Measurements from ENCODE around the gene AHCYL2. TPM values are rescaled to one million over a fixed set of nuclear protein-coding genes. Genes with fewer than 3 reads are reported as not detected.

Gene AHCYL2
- polyA plus RNA-seq, 3 donors, result 10.7 to 14.6 (median 12.1) TPM

DNA sequence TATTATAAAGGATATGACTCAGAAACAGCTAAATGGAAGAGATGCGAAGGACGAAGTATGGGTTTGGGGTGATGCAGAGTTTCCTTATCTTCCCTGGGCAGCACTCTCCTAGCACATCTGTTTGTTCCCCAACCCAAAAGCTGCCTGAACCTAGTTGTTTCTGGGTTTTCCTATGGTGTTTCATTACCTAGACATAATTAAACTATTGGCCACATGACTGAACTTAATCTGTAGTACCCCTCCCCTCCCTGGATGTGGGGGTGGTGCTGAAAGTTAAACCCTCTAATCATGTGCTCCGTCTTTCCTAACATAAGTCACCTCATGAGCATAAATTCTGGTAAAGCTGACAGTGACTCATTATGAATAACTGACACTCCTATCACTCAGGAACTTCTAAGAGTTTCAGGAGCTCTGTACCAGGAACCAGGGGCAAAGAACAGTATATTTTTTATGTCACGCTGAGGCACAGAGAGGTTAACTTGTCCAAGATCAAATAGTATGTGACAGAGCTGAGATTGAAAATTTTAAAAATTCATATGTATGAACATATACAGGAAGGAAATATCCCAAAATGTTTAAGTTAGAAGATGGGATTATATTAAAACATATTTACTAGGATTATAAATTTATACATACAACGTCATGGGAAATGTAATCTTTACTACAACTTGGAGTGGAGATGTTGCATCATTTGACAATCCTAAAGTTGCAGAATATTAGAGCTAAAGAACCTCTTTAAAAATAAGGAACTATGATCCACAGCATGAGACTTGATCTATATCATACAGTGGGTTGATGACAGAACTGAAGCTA, 214.2 kb downstream of the AHCYL2 start:
- intact Hi-C loops (cut with micrococcal nuclease), result no loop called here
- no CpG with 5 or more reads among the region's 5 CpGs for WGBS (ENCODE audit: insufficient coverage)
- no peaks in the 10 kb centered on the region for H3K9me3 Mint-ChIP-seq
- H3K4me3 ChIP-seq (replicated peaks in 1 of 3; ENCODE audit: low read depth in 2 of 3, low read length in 3 of 3), result no peak overlapping the region
- H4K20me1 ChIP-seq (ENCODE audit: insufficient read depth, low read length), result no peaks in the 10 kb centered on the region
- no peak overlapping the region for H3K27ac ChIP-seq (ENCODE audit: low read depth in 1 of 2, low read length in 2 of 2)
- H3K4me2 ChIP-seq (replicated peaks; ENCODE audit: extremely low read depth, low read length, poor library complexity, severe bottlenecking), result no peak overlapping the region
- peaks cover 4 to 5% of the 10 kb centered on the region in 2 donors for H3K36me3 Mint-ChIP-seq
- H2AFZ ChIP-seq (ENCODE audit: insufficient read depth, low read depth, low read length, poor library complexity, severe bottlenecking), result no peak overlapping the region
- DNase-seq, result peak in 2 of 3 donors; percentile 28 to 54
- H3K9me3 ChIP-seq (replicated peaks in 1 of 2; ENCODE audit: control insufficient read depth in 1 of 2, insufficient read depth in 1 of 2, low read length in 2 of 2), result peaks cover 0 to 4% of the 10 kb centered on the region in 2 donors
- no peaks in the 10 kb centered on the region for H3K79me2 ChIP-seq (ENCODE audit: insufficient read depth, low read length)
- H3K36me3 ChIP-seq (replicated peaks in 1 of 2; ENCODE audit: control insufficient read depth in 1 of 2, insufficient read depth in 2 of 2, low read length in 2 of 2), result no peaks in the 10 kb centered on the region
- H3K27ac Mint-ChIP-seq, result peak overlapping the region in 1 of 7 donors; percentile 57
- no peak overlapping the region for H3K9ac ChIP-seq (ENCODE audit: insufficient read depth, low read length, poor library complexity, severe bottlenecking)
- H3K27me3 ChIP-seq (ENCODE audit: control insufficient read depth in 2 of 2, insufficient read depth in 2 of 2, low read length in 2 of 2), result peaks cover 19 to 23% of the 10 kb centered on the region in 2 donors
- peaks cover 28 to 30% (median 29%) of the 10 kb centered on the region in 3 donors for H3K27me3 Mint-ChIP-seq (ENCODE audit: low read depth in 3 of 3)
- peaks cover 16% of the 10 kb centered on the region for H3K4me1 Mint-ChIP-seq
- no peak overlapping the region for H3K4me3 Mint-ChIP-seq
- H3K4me1 ChIP-seq (ENCODE audit: control insufficient read depth in 1 of 2, insufficient read depth in 2 of 2, low read length in 2 of 2), result peaks cover 8 to 12% of the 10 kb centered on the region in 2 donors
- TF ChIP-seq, protein P1, sequence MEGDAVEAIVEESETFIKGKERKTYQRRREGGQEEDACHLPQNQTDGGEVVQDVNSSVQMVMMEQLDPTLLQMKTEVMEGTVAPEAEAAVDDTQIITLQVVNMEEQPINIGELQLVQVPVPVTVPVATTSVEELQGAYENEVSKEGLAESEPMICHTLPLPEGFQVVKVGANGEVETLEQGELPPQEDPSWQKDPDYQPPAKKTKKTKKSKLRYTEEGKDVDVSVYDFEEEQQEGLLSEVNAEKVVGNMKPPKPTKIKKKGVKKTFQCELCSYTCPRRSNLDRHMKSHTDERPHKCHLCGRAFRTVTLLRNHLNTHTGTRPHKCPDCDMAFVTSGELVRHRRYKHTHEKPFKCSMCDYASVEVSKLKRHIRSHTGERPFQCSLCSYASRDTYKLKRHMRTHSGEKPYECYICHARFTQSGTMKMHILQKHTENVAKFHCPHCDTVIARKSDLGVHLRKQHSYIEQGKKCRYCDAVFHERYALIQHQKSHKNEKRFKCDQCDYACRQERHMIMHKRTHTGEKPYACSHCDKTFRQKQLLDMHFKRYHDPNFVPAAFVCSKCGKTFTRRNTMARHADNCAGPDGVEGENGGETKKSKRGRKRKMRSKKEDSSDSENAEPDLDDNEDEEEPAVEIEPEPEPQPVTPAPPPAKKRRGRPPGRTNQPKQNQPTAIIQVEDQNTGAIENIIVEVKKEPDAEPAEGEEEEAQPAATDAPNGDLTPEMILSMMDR (IDR thresholded peaks at IDR 0.05), result no peak

DNA sequence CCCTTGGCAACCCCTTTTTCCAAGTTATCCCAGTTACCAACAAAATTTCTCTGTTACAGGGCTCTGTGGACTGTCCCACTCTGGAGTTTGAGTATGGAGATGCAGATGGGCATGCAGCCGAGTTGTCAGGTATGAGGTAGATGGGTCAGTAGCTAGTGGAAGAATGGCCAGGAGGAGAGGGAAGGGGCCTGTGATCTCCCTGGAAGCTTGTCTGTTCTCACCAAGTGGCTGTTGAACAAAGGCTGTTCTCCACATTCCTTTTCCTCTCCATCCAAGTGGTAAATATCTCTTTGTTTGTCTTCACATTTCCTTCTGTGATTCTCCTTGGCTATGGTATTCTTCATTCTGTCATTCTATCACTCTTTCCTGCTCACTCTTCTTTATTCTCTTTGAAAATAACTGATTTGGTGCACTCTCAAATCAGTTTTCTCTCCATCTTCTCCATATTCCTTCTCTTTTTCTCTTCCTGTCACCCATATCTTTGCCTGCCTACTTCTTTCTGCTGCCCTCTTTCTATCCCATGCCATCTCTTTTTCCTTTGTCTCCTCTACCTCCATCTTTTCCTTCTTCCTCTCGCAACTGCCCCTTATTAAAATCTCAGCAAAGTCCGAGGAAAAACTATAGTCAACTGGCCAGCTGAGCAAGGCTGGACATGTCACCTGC, 215.3 kb downstream of the AHCYL2 start:
- no peak overlapping the region for H3K4me3 Mint-ChIP-seq
- Histone ChIP-seq H3K4me1 (ENCODE audit: control insufficient read depth in 1 of 2, insufficient read depth in 2 of 2, low read length in 2 of 2) (peaks cover under 1 to 7% of the 10 kb centered on the region in 2 donors), H3K27ac (ENCODE audit: low read depth in 1 of 2, low read length in 2 of 2) (no peak overlapping the region), H3K4me2 (replicated peaks; ENCODE audit: extremely low read depth, low read length, poor library complexity, severe bottlenecking) (no peak overlapping the region), H2AFZ (ENCODE audit: insufficient read depth, low read depth, low read length, poor library complexity, severe bottlenecking) (no peak overlapping the region), H3K27me3 (ENCODE audit: control insufficient read depth in 2 of 2, insufficient read depth in 2 of 2, low read length in 2 of 2) (peaks cover 16 to 19% of the 10 kb centered on the region in 2 donors), H3K4me3 (replicated peaks in 1 of 3; ENCODE audit: low read depth in 2 of 3, low read length in 3 of 3) (no peak overlapping the region), H4K20me1 (ENCODE audit: insufficient read depth, low read length) (no peaks in the 10 kb centered on the region), H3K9ac (ENCODE audit: insufficient read depth, low read length, poor library complexity, severe bottlenecking) (no peak overlapping the region), H3K36me3 (replicated peaks in 1 of 2; ENCODE audit: control insufficient read depth in 1 of 2, insufficient read depth in 2 of 2, low read length in 2 of 2) (no peaks in the 10 kb centered on the region), H3K79me2 (ENCODE audit: insufficient read depth, low read length) (no peaks in the 10 kb centered on the region), H3K9me3 (replicated peaks in 1 of 2; ENCODE audit: control insufficient read depth in 1 of 2, insufficient read depth in 1 of 2, low read length in 2 of 2) (no peaks in the 10 kb centered on the region)
- no peak for DNase-seq
- H3K27me3 Mint-ChIP-seq (ENCODE audit: low read depth in 3 of 3), result peaks cover 19 to 25% (median 22%) of the 10 kb centered on the region in 3 donors
- intact Hi-C loops (cut with micrococcal nuclease), result no loop called here
- TF ChIP-seq, protein P1 (IDR thresholded peaks at IDR 0.05), result no peak
- H3K4me1 Mint-ChIP-seq, result peaks cover 10% of the 10 kb centered on the region
- WGBS (ENCODE audit: insufficient coverage), result no CpG with 5 or more reads among the region's 3 CpGs
- no peak overlapping the region for H3K27ac Mint-ChIP-seq
- H3K36me3 Mint-ChIP-seq, result peaks cover 4% of the 10 kb centered on the region in 2 donors
- no peaks in the 10 kb centered on the region for H3K9me3 Mint-ChIP-seq
